HT1080 (cell line): ENCODE results near the gene MYO1F. TPM values are rescaled to one million over a fixed set of nuclear protein-coding genes. Genes with fewer than 3 reads are reported as not detected.

Source experiments
- DNase-seq: peaks from one replicate; pipeline ENCODE4 v3.0.0-alpha.2; 2015; ENCODE audit warnings: low read depth
- total RNA-seq: library from RNA; depleted of rRNA; stranded (reverse); fragments of >200 nt; shearing (Covaris generic); gene quantifications from 2 replicates; pipeline ENCODE4 v1.2.3, GENCODE V29; 2014

MYO1F gene
- total RNA-seq, 1 experiment from 2014 or later: not detected

GRCh38 chr19:8494158-8494557 lies 83.1 kb downstream of the MYO1F start:
- DNase-seq: no peak

DNA sequence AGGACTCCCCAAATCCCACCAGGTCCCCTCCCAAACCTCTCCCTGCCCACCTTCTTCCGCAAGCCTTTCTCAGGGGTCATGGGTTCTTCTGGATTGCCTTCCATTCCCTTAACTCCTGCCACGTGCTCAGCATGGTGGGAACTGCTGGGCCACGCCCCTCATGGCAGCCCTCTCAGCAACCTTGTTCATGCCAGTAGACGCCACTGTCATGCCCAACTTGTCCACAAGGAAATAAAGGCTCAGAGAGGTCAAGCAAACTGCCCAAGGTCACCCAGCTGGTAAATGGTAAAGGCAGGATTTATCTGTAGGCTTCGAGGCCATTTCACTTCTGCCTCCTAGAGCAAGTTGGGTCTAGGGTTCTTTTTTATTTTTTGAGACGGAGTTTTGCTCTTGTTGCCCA lies 85.7 kb downstream of the MYO1F start:
- DNase-seq: no peak

DNA sequence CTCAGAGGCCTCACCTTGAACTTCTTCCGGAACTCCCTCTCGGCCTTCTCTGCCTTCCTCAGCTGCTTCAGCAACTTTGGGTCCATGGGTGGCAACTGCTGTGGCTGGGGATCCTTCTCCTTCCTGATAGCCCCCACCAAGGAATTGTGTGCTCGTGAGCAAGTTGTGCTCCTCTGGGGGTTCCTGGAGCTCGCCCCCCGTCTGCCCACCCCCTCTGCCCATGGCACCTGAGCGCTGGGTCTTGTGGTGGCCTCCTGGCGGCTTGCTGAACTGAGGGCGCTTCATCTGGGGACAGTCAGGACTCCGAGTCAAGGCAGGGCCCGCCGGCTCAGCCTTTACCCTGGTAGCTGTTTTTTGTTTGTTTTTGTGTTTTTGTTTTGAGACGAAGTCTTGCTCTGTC lies 86.4 kb downstream of the MYO1F start:
- no peak for DNase-seq

DNA sequence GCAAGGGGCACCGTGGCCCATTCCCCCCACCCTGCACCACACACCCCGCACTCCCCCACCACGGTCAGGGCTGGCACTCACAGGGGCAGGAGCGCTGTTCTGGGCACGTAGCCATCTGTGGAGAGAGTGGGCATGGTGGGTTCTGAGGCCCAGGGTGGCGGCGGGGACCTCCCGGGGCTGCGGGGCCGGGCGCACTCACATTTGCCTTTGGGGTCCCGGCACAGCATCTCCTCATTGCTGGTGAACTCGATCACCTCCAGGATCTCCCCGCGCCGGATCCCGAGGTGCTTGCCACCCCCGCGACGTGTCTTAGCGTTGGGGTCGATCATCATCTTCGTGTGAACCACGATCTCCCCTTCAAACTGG lies 86.9 kb downstream of the MYO1F start:
- DNase-seq: no peak

- DNase-seq: no peak
These were observed 87.5 kb downstream of the MYO1F start for GRCh38 chr19:8489561-8490394.

DNA sequence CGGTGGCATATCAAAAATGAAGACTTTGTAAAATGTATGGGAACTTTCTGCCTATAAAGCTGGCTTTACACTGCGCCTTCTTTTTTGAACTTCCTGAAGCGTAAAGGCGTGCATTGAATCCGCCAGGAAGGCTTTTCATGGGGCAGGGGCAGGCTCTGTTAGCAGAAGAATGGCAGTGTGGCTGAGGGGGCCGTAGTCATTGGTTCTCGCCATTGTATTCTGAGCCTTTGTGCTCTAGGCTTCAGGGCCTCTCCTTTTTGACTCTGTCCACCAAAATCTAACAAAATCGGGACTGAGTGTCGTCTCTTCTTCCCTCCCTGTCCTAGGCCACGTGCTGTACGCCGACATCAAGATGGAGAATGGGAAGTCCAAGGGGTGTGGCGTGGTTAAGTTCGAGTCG lies 88.9 kb downstream of the MYO1F start:
- DNase-seq: no peak

- no peak for DNase-seq
These were observed 89.9 kb downstream of the MYO1F start for GRCh38 chr19:8487137-8487851.

DNA sequence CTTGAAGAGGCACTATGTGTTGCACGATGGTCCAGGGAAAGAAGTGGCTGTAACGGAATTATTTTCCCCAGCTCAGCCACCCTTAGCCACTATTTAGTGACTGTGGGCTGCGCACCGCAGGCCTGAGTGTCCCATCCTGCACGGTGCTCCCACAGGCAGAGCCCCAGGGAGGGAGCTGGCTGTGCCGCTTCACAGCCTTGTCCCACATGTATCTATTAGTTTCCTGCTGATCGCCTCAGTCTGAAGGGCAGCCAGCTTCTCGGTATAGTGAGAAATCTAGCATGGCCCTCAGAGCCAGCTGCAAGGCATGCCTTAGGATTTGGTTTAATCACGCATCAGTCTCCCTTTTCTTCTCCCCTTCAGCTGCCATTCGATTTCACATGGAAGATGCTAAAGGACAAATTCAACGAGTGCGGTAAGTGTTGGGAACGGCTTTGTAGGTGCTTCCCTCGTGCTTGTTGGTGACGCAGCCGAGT lies 90.5 kb downstream of the MYO1F start:
- DNase-seq: no peak

GRCh38 chr19:8485561-8486371 lies 91.5 kb downstream of the MYO1F start:
- DNase-seq: no peak

GRCh38 chr19:8484331-8484894 lies 92.8 kb downstream of the MYO1F start:
- no peak for DNase-seq

DNA sequence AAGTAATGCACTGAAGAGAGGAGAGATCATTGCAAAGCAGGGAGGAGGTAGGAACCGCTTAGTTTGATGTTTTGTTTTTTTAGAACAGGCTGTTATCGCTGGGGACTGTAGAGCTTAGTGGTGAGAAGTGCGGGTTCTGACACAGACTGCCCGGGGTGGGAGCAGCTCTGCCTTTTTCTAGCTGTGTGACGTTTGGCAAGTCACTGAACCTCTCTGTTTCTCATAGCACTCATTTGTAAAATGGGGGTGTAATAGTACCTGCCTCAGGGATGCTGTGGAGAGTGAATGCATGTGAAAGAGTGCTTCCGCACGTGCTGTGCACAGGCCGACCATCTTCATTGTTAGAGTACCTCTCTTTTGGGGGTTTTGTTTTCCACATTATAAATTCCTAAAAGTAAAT lies 94.1 kb downstream of the MYO1F start:
- DNase-seq: no peak

- DNase-seq: no peak
These were observed 94.5 kb downstream of the MYO1F start for GRCh38 chr19:8482696-8483095.

- DNase-seq: no peak
These were observed 95.6 kb downstream of the MYO1F start for GRCh38 chr19:8481616-8482015.

DNA sequence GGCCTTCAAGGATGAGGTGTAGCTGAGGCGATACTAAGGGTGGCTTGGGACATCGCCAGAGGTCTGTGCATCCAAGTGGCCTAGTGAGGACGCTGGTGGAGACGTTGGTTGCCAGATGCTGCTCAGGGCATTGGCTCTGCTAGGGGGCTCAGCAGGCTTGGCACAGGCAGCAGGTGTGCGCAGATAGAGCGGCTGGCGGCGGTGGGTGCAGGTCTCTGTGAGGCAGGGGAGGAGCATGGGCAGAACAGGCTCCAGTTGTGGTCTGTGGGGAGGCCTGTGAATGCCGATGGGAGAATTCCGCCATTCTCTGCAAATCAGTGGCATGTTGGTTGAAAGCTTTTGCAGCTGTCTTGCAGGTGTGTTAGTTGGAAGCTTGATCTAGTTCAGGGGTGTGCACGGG lies 96.0 kb downstream of the MYO1F start:
- DNase-seq: no peak

DNA sequence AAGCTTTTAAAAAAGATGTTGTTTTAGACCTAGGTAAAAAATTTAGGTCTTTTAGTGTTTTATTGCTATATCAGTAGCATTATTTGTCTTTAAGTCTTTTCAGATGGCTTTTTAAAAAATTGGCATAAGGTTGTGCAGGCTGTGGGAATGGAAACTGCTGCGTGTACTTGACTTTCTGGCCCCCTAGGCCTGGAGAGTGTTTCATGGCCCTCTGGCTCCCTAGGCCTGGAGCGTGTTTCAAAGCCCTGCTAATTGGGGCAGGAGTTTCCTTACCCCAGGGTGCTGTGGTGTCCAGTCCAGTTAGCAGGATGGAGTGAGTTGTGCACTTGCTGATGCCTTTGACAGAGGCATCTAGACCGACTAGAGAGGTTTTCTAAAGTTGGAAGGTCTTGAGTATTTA lies 98.6 kb downstream of the MYO1F start:
- no peak for DNase-seq

DNA sequence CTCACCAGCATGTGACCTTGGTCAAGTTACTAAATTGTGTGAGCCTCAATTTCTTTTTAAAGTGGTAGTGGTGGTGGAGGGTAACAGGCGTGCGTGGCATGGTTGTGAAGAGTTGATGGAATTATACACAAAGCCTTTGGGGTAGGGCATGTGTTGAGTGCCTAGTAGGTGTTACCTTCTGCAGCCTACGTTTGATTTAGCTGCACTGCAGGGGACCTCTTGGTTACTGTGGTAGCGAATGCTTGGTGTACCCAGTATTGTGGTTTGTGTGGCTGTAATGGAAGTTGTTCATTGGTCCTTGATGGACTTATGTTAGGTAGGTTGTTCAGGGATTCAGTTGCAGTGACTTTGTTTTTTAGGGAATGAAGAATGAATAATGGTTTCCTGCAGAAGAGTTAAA lies 99.4 kb downstream of the MYO1F start:
- DNase-seq: no peak

DNA sequence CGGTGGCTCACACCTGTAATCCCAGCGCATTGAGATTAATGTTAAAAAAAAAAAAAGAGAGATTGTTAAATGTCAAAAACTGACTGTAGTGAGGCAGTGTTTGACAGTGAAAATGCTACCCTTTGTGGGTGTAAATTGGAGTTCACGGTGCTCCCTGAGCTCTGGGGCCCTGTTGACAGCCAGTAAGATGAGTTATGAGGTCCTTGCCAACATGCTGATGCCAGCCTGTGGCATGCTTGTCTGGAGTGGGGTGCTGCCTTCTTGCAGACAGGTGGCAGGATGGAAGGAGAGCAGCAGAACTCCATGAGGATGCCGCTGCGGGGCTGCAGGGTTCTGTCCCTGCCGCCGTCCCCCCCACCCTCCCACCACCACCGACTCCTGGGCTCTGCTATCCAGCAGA lies 100.7 kb downstream of the MYO1F start:
- no peak for DNase-seq

DNA sequence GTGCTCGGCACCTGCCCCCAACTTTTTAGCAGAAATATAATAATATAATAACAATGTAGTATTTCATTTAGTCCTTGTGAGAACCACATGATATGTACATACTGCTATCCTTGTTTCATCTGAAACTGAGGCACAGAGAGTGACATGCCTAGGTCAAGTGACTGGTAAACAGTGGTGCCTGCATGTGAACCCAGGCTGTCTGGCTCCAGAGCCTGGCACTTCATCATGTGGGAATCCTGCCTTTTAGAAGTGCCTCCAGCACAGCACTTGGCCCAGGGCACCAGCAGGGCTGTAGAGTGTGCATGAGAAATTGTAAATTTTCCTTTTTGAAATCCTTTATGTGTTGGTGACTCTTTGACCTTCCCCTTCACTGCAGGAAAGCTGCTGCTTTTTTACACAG lies 102.2 kb downstream of the MYO1F start:
- no peak for DNase-seq

DNA sequence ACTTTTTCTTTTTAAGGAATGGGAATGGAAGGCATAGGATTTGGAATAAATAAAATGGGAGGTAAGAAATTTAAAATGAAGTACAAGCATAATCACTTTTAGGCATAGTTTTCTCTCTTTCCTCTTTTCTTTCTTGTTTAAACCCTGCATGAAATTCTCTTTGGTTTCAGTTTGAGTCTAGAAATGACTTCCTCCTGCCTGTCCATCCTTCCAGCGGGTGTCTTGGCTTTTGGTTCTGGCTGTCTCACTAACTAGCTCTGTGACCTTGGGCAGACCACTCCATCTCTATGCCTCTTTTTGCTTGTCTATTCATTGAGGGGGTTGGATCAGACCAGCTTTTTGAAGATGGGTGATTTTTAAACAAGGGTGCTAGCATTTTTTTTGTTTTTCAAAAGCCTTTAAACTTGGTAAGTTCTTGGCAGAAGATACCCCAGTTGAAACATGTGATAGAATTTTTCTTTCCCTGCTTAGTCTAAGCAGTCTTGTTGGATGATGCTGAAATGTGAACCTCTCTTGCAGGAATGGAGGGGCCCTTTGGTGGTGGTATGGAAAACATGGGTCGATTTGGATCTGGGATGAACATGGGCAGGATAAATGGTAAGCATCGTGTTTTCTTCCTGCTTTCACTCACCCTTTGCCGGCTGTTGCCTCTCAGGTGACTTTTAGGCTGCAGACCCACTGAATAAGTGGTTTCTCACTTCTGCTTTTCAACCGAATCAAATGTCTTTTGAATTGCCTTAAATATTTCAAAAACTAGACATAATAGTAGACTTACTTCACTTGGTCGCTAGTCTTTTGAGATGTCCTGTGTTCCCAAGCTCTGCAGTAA lies 103.4 kb downstream of the MYO1F start:
- no peak for DNase-seq
